Fibroblast of mammary gland (primary cell): ENCODE data around the gene STAC.

Experiments
- DNase-seq: peaks from one replicate; pipeline ENCODE4 v3.0.0-alpha.2; 2010; ENCODE audit warnings: low read depth
- H3K4me3 ChIP-seq: 2 replicates; pipeline ENCODE4 v1.5.1; 2011; ENCODE audit warnings: low read depth, mild to moderate bottlenecking, low read length, moderate library complexity; ENCODE audit not compliant: control insufficient read depth
- TF ChIP-seq, protein P1 (sequence below): conservative IDR thresholded peaks from 2 replicates; pipeline ENCODE4 v1.5.1; 2011; ENCODE audit warnings: low read depth, low read length, inconsistent platforms; ENCODE audit not compliant: control insufficient read depth, insufficient read depth

STAC gene

DNA sequence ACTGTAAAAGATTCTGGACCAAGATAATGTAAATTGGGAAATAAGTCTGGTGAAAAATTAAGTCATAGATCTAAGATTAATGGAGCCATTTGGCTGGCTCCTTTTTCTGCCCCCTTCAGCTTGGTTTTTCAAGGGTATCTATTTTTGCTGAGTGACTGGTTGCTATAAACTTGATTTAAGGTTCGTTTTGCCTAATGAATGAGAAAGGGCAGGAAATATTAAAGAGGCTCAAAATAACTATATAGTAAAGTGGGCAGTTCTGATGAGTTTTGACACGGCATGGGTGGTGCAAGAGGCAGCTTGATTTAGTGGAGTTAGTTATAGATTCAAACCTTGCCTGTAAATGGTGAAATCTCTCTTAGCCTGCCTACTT, 140.7 kb downstream of the STAC start:
- no peak overlapping the region for H3K4me3 ChIP-seq
- TF ChIP-seq, protein P1, sequence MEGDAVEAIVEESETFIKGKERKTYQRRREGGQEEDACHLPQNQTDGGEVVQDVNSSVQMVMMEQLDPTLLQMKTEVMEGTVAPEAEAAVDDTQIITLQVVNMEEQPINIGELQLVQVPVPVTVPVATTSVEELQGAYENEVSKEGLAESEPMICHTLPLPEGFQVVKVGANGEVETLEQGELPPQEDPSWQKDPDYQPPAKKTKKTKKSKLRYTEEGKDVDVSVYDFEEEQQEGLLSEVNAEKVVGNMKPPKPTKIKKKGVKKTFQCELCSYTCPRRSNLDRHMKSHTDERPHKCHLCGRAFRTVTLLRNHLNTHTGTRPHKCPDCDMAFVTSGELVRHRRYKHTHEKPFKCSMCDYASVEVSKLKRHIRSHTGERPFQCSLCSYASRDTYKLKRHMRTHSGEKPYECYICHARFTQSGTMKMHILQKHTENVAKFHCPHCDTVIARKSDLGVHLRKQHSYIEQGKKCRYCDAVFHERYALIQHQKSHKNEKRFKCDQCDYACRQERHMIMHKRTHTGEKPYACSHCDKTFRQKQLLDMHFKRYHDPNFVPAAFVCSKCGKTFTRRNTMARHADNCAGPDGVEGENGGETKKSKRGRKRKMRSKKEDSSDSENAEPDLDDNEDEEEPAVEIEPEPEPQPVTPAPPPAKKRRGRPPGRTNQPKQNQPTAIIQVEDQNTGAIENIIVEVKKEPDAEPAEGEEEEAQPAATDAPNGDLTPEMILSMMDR: no peak
- no peak for DNase-seq

- TF ChIP-seq, protein P1: no peak
- H3K4me3 ChIP-seq: no peak overlapping the region
- DNase-seq: no peak
These were observed 144.3 kb downstream of the STAC start for GRCh38 chr3:36524560-36524959.

DNA sequence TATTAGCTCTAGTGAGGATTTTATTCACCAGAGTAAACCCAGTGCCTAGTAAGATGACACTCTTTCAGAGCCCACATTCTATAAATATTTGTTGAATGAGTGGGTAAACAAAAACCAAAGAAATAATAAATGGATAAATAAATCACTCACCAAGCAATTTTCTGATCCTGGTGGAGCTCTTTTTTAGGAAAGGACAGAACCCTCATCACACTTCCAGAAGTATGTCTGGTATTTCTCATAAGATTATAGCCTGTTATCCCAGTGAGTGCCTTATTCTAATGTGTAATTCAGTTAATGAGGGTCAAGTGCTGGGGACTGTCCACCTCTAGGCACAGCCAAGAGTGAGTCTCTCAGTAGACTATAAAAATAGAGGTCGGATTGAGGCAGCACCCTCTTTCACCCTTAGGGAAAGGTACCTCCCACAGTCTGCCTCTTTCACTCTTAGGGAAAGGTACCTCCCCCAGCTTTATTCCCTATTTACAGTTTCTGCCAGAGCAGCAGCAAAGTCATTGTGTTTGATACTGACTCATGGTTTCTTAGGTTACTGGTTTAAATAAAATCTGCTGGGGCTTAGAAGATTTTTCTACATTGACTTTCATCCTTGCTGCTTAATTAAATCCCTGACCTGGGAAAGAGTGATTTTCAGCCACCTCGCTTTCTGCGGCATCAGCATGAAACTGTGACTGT, 145.0 kb downstream of the STAC start:
- no peak overlapping the region for H3K4me3 ChIP-seq
- TF ChIP-seq, protein P1: no peak
- peak; percentile 65 for DNase-seq

DNA sequence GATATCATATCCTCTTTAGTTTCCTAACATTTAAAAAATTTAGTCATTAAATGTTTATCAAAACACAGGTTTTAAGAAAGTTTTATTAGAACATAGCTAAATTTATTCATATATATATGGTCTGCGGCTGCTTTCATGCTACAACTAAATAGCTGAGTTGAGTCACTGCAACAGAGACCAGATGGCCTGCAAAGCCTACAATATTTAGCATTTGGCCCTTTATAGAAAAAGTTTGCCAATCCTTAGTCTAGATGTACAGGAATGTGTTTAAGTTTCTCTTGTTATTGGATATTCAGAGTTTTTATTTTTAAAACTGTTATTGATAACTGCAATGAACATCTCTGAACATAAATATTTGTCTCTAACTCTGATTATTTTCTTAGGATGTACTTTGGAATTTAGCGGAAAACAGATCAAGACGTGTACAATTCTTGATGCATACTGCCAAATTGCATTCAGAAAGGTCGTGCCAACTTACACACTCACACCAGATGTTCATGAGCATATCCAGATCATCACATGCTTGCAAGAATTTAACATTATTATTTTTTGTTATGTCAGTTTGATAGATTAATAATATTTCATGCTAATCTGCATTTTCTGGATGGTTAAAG, 157.9 kb downstream of the STAC start:
- DNase-seq: peak; percentile 8
- no peak overlapping the region for H3K4me3 ChIP-seq
- TF ChIP-seq, protein P1: no peak

DNA sequence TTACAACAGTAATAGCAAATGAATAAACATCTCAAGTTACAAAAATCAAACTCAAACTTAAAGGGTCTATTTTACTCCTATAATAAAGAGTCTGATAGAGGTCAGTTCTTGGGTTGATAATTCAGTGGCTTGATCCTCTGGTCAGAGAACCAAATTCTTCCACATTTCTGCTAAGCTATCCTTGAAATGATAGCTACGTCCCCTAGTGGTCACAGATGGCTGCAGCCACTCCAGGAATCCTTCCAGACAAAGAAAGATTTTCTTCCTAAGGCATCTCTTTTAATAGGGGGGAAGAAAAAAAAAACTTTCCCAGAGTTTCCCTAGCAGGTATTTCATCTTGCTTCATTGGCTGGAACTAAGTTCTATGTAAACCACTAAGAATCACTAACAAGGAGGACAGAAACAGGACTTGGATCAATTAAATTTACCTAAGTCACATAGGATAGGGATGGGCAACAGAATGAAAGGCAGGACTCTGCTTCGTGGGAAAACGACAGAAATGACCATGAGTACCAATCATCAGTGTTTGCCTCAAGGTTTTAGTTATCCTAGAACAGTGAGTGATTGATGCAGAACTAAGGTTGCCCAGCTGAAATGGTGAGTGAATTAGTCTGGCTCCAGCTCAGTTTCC, 160.7 kb downstream of the STAC start:
- no peak overlapping the region for H3K4me3 ChIP-seq
- DNase-seq: peak; percentile 58
- TF ChIP-seq, protein P1: peak; percentile 95

DNA sequence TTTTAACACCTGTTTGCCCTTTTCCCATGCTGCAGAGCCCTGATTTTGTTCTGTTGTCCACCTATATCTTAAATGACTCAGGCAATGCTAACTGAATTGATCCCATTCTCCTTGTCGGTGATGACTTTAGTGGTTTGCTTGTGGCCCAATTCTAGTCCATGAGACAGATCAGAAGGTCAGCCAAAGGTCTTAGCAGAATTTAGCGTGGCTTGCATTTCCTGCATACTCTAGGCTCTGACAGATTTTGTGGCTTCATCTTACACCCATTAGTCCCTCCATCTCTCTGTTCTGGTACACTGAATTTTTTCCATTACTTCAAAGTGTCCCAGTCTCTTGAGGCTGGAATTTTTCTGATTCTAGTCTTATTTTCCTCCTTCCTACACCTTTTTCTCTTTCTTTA, 161.9 kb downstream of the STAC start:
- TF ChIP-seq, protein P1: no peak
- peak; percentile 62 for DNase-seq

More for the DNA sequence above, 161.9 kb downstream of the STAC start:
- no peak overlapping the region for H3K4me3 ChIP-seq
